Activated CD4-positive, alpha-beta T cell treated with anti-CD3 and anti-CD28 coated beads, Interleukin-2, amount 50 U/mL, for 24 hours (primary cell): Measurements from ENCODE around the gene CKS2.

Experiments used
- DNase-seq, 2 donors: peaks; one replicate each; pipeline ENCODE4 v3.0.0-alpha.2; 2020; ENCODE audit warnings: low read depth in 1 of 2, low spot score in 1 of 2

The CKS2 gene

GRCh38 chr9:89346696-89347095 lies 35.7 kb downstream of the CKS2 start:
- DNase-seq = no peak

- DNase-seq = no peak
Measured at GRCh38 chr9:89347651-89348050, 36.7 kb downstream of the CKS2 start.

GRCh38 chr9:89349607-89350006 lies 38.6 kb downstream of the CKS2 start:
- DNase-seq = no peak

- DNase-seq = no peak
Measured at GRCh38 chr9:89350988-89351557, 40.1 kb downstream of the CKS2 start.

- no peak for DNase-seq
Measured at GRCh38 chr9:89351584-89352300, 40.7 kb downstream of the CKS2 start.

- DNase-seq = no peak
Measured at GRCh38 chr9:89352451-89352850, 41.5 kb downstream of the CKS2 start.

- no peak for DNase-seq
Measured at GRCh38 chr9:89352874-89353649, 42.1 kb downstream of the CKS2 start.

GRCh38 chr9:89353989-89354388 lies 43.0 kb downstream of the CKS2 start:
- no peak for DNase-seq

GRCh38 chr9:89354471-89354870 lies 43.5 kb downstream of the CKS2 start:
- DNase-seq = no peak

- DNase-seq = no peak
Measured at GRCh38 chr9:89356782-89357181, 45.8 kb downstream of the CKS2 start.

- no peak for DNase-seq
Measured at GRCh38 chr9:89357331-89358197, 46.6 kb downstream of the CKS2 start.

- no peak for DNase-seq
Measured at GRCh38 chr9:89358376-89358916, 47.5 kb downstream of the CKS2 start.

- no peak for DNase-seq
Measured at GRCh38 chr9:89358985-89359384, 48.0 kb downstream of the CKS2 start.

GRCh38 chr9:89359751-89360261 lies 48.8 kb downstream of the CKS2 start:
- DNase-seq = no peak

GRCh38 chr9:89360465-89360864 lies 49.5 kb downstream of the CKS2 start:
- no peak for DNase-seq

- DNase-seq = no peak
Measured at GRCh38 chr9:89361031-89361430, 50.0 kb downstream of the CKS2 start.

- no peak for DNase-seq
Measured at GRCh38 chr9:89361816-89362646, 51.0 kb downstream of the CKS2 start.

GRCh38 chr9:89362647-89363310 lies 51.8 kb downstream of the CKS2 start:
- DNase-seq = no peak

- no peak for DNase-seq
Measured at GRCh38 chr9:89363311-89363670, 52.3 kb downstream of the CKS2 start.
